Caco-2 (cell line): ENCODE measurements around the gene COX7B2. TPM values are rescaled to one million over a fixed set of nuclear protein-coding genes. Genes with fewer than 3 reads are reported as not detected.

ENCODE experiments used
- BruUV-seq: library from RNA; stranded (reverse); fragments of 400-500 nt; replicated peaks from 2 replicates; lab custom pipeline; 2021; lab: Mats Ljungman, UMichigan
- CTCF ChIA-PET: fragments of 300-600 bp; sonication (Branson Sonifier 250); formaldehyde crosslinking; loops from one replicate; lab custom pipeline; 2022; ENCODE audit warnings: antibody characterized with exemption; lab: Charles Lee
- POLR2A ChIA-PET: fragments of 300-600 bp; sonication (Branson Sonifier 250); formaldehyde crosslinking; loops from one replicate; lab custom pipeline; 2022; ENCODE audit warnings: antibody characterized with exemption; lab: Charles Lee
- DNase-seq, 2 experiments: peaks; one replicate each; pipeline versions ENCODE4 v3.0.0 to v3.0.0-alpha.2; 2020 to 2022
- H3K27me3 ChIP-seq: replicated peaks from 2 replicates; pipeline ENCODE4 v1.6.0; 2011; ENCODE audit warnings: low read length; ENCODE audit not compliant: control insufficient read depth, insufficient read depth
- H3K36me3 ChIP-seq: 2 replicates; pipeline ENCODE4 v1.5.1; 2011; ENCODE audit warnings: low read length; ENCODE audit not compliant: control insufficient read depth, insufficient read depth
- H3K4me1 ChIP-seq: fragments of 250-450 bp; sonication (Bioruptor Pico); 2 replicates; pipeline ENCODE4 v1.5.1; 2020; ENCODE audit warnings: mild to moderate bottlenecking
- H3K4me3 ChIP-seq: 2 replicates; pipeline ENCODE4 v1.5.1; 2011; ENCODE audit warnings: low read depth, mild to moderate bottlenecking, control low read depth, low read length
- H3K9me3 ChIP-seq: fragments of 250-450 bp; sonication (Bioruptor Pico); 2 replicates; pipeline ENCODE4 v1.5.1; 2020; ENCODE audit warnings: mild to moderate bottlenecking, moderate library complexity
- H3K27ac Mint-ChIP-seq: one replicate; pipeline ENCODE4 v1.8.0; 2022; ENCODE audit warnings: mixed read lengths; ENCODE audit not compliant: unreplicated experiment
- H3K27me3 Mint-ChIP-seq: one replicate; pipeline ENCODE4 v1.8.0; 2022; ENCODE audit warnings: mixed read lengths; ENCODE audit not compliant: insufficient read depth, unreplicated experiment
- H3K36me3 Mint-ChIP-seq: one replicate; pipeline ENCODE4 v1.8.0; 2022; ENCODE audit warnings: mild to moderate bottlenecking, mixed read lengths; ENCODE audit not compliant: insufficient read depth, unreplicated experiment
- H3K4me1 Mint-ChIP-seq: one replicate; pipeline ENCODE4 v1.8.0; 2022; ENCODE audit warnings: low read depth, mixed read lengths; ENCODE audit not compliant: unreplicated experiment
- H3K4me3 Mint-ChIP-seq: one replicate; pipeline ENCODE4 v1.8.0; 2022; ENCODE audit warnings: mild to moderate bottlenecking, moderate library complexity, mixed read lengths; ENCODE audit not compliant: unreplicated experiment
- H3K9me3 Mint-ChIP-seq: one replicate; pipeline ENCODE4 v1.8.0; 2022; ENCODE audit warnings: mixed read lengths; ENCODE audit not compliant: unreplicated experiment
- CTCF ChIP-seq, 2 experiments: fragments of 200-600 bp in 1 of 2; IDR thresholded peaks; 1 replicate in 1 of 2; 2 replicates in 1 of 2; pipeline versions ENCODE4 v1.5.1 to v1.8.0; 2011 to 2022; ENCODE audit warnings: antibody characterized with exemption in 1 of 2, control low read depth in 1 of 2, inconsistent platforms in 1 of 2, low read depth in 1 of 2, low read length in 1 of 2, mild to moderate bottlenecking in 1 of 2, moderate library complexity in 1 of 2; ENCODE audit not compliant: insufficient read depth in 1 of 2, severe bottlenecking in 1 of 2, unreplicated experiment in 1 of 2
- intact Hi-C: fragments of 100-400 bp; cut with micrococcal nuclease; formaldehyde crosslinking; loops from one replicate; pipeline ENCODE4 v1.10.0; 2022; ENCODE audit not compliant: unreplicated experiment
- total RNA-seq: library from RNA; stranded (reverse); gene quantifications from 2 replicates; pipeline ENCODE4 v1.2.3, GENCODE V29; 2022

COX7B2 gene
- total RNA-seq, 1 experiment from 2014 or later: not detected

- no peaks in the 10 kb centered on the region for H3K9me3 ChIP-seq
- no peaks in the 10 kb centered on the region for H3K36me3 ChIP-seq
- no peaks in the 10 kb centered on the region for H3K4me1 ChIP-seq
- no peak for DNase-seq
- intact Hi-C loops: no loop called here
- Mint-ChIP-seq H3K4me1 (no peaks in the 10 kb centered on the region), H3K27ac (no peak overlapping the region), H3K4me3 (no peak overlapping the region), H3K36me3 (no peaks in the 10 kb centered on the region), H3K27me3 (no peaks in the 10 kb centered on the region), H3K9me3 (no peaks in the 10 kb centered on the region)
- no peak for TF ChIP-seq CTCF (IDR thresholded peaks at IDR 0.05; ENCODE audit: insufficient read depth in 1 of 2, low read depth in 1 of 2, low read length in 1 of 2, severe bottlenecking in 1 of 2, unreplicated experiment in 1 of 2)
- ChIA-PET CTCF (no interaction called here), POLR2A (no interaction called here)
- H3K4me3 ChIP-seq: no peak overlapping the region
- BruUV-seq: no TSS peak
- H3K27me3 ChIP-seq: no peaks in the 10 kb centered on the region
Observed at GRCh38 chr4:46950826-46951225, 41.8 kb upstream of the COX7B2 start.

- no peak for TF ChIP-seq CTCF (IDR thresholded peaks at IDR 0.05; ENCODE audit: insufficient read depth in 1 of 2, low read depth in 1 of 2, low read length in 1 of 2, severe bottlenecking in 1 of 2, unreplicated experiment in 1 of 2)
- Mint-ChIP-seq H3K4me1 (no peaks in the 10 kb centered on the region), H3K9me3 (no peaks in the 10 kb centered on the region), H3K27ac (no peak overlapping the region), H3K27me3 (no peaks in the 10 kb centered on the region), H3K4me3 (no peak overlapping the region), H3K36me3 (no peaks in the 10 kb centered on the region)
- ChIA-PET CTCF (no interaction called here), POLR2A (no interaction called here)
- no peak overlapping the region for H3K4me3 ChIP-seq
- no peaks in the 10 kb centered on the region for H3K36me3 ChIP-seq
- DNase-seq: no peak
- intact Hi-C loops: no loop called here
- no peaks in the 10 kb centered on the region for H3K4me1 ChIP-seq
- no peaks in the 10 kb centered on the region for H3K27me3 ChIP-seq
- H3K9me3 ChIP-seq: no peaks in the 10 kb centered on the region
- no TSS peak for BruUV-seq
Observed at GRCh38 chr4:46949822-46950221, 40.8 kb upstream of the COX7B2 start.

GRCh38 chr4:46947541-46947940 lies 38.5 kb upstream of the COX7B2 start:
- H3K36me3 Mint-ChIP-seq: no peaks in the 10 kb centered on the region
- TF ChIP-seq CTCF (IDR thresholded peaks at IDR 0.05; ENCODE audit: insufficient read depth in 1 of 2, low read depth in 1 of 2, low read length in 1 of 2, severe bottlenecking in 1 of 2, unreplicated experiment in 1 of 2): no peak
- Histone ChIP-seq H3K9me3 (no peaks in the 10 kb centered on the region), H3K27me3 (no peaks in the 10 kb centered on the region), H3K4me1 (no peaks in the 10 kb centered on the region), H3K4me3 (no peak overlapping the region), H3K36me3 (no peaks in the 10 kb centered on the region)
- intact Hi-C loops: no loop called here
- H3K27ac Mint-ChIP-seq: no peak overlapping the region
- BruUV-seq: no TSS peak
- peaks cover 7% of the 10 kb centered on the region for H3K9me3 Mint-ChIP-seq
- ChIA-PET CTCF (no interaction called here), POLR2A (no interaction called here)
- no peak overlapping the region for H3K4me3 Mint-ChIP-seq
- no peak for DNase-seq
- H3K27me3 Mint-ChIP-seq: no peaks in the 10 kb centered on the region
- H3K4me1 Mint-ChIP-seq: no peaks in the 10 kb centered on the region
